Stimulated activated CD4-positive, alpha-beta T cell treated with anti-CD3 and anti-CD28 coated beads, TNF-alpha, amount 100 ng/mL, for 4 hours (primary cell): ENCODE results near the gene TCIRG1.

Experiments
- DNase-seq, 3 experiments: peaks; one replicate each; pipeline ENCODE4 v3.0.0-alpha.2; 2020; ENCODE audit warnings: low read depth in 3 of 3

The TCIRG1 gene

GRCh38 chr11:68051191-68052136, 12.6 kb downstream of the TCIRG1 start:
- no peak for DNase-seq

- no peak for DNase-seq
These were observed 13.5 kb downstream of the TCIRG1 start for GRCh38 chr11:68052137-68052873.

- DNase-seq: no peak
These were observed 14.3 kb downstream of the TCIRG1 start for GRCh38 chr11:68053117-68053516.

- no peak for DNase-seq
These were observed 15.4 kb downstream of the TCIRG1 start for GRCh38 chr11:68053981-68054812.

- DNase-seq: no peak
These were observed 17.8 kb downstream of the TCIRG1 start for GRCh38 chr11:68056317-68057285.

GRCh38 chr11:68057807-68058206, 19.0 kb downstream of the TCIRG1 start:
- DNase-seq: no peak

- no peak for DNase-seq
These were observed 22.7 kb downstream of the TCIRG1 start for GRCh38 chr11:68061508-68061907.

- no peak for DNase-seq
These were observed 26.1 kb downstream of the TCIRG1 start for GRCh38 chr11:68064926-68065325.

- no peak for DNase-seq
These were observed 27.0 kb downstream of the TCIRG1 start for GRCh38 chr11:68065841-68066240.

- DNase-seq: no peak
These were observed 27.9 kb downstream of the TCIRG1 start for GRCh38 chr11:68066742-68067141.

GRCh38 chr11:68067991-68068390, 29.2 kb downstream of the TCIRG1 start:
- no peak for DNase-seq

GRCh38 chr11:68071281-68072048, 32.6 kb downstream of the TCIRG1 start:
- no peak for DNase-seq

GRCh38 chr11:68074584-68075352, 35.9 kb downstream of the TCIRG1 start:
- DNase-seq: no peak

- DNase-seq: no peak
These were observed 37.7 kb downstream of the TCIRG1 start for GRCh38 chr11:68076371-68077042.

- DNase-seq: no peak
These were observed 39.1 kb downstream of the TCIRG1 start for GRCh38 chr11:68077617-68078582.

- DNase-seq: no peak
These were observed 42.0 kb downstream of the TCIRG1 start for GRCh38 chr11:68080860-68081259.

- no peak for DNase-seq
These were observed 42.9 kb downstream of the TCIRG1 start for GRCh38 chr11:68081691-68082090.
